ENCODE results near the gene DYNC2H1.

- TF ChIP-seq CTCF (IDR thresholded peaks at IDR 0.05; ENCODE audit: borderline replicate concordance, extremely low read depth, low read length, poor library complexity, severe bottlenecking) (no peak), EZH2 (IDR thresholded peaks at IDR 0.05; ENCODE audit: borderline replicate concordance, low read depth, low read length, severe bottlenecking) (no peak)
These were observed 29.4 kb upstream of the DYNC2H1 start for GRCh38 chr11:103079833-103080232.
